Activated T-helper 2 cell treated with anti-CD3 and anti-CD28 coated beads, Interferon-gamma antibody, Interleukin-2, Interleukin-4, amounts not matched to agents 10 μg/mL and 5 μg/mL and 100 μg/mL, durations not matched to agents 14 hours and 24 hours and 36 hours (primary cell): ENCODE measurements around the gene CPSF3. TPM values are rescaled to one million over a fixed set of nuclear protein-coding genes. Genes with fewer than 3 reads are reported as not detected.
"Not testable (repeated sequence)": the region's sequence is repeated elsewhere in the genome, so short reads cannot be mapped to it uniquely, and the experiment has no call there.

Source experiments
- DNase-seq: peaks from one replicate; pipeline ENCODE4 v3.0.0; 2021; ENCODE audit warnings: low spot score
- H3K27ac Mint-ChIP-seq: one replicate; pipeline ENCODE4 v1.8.0; 2021; ENCODE audit warnings: mixed read lengths
- H3K27me3 Mint-ChIP-seq: one replicate; pipeline ENCODE4 v1.8.0; 2021; ENCODE audit warnings: low read depth, mixed read lengths
- H3K36me3 Mint-ChIP-seq: one replicate; pipeline ENCODE4 v1.8.0; 2021; ENCODE audit warnings: low read depth, mixed read lengths
- H3K4me1 Mint-ChIP-seq: one replicate; pipeline ENCODE4 v1.8.0; 2021; ENCODE audit warnings: low read depth, mixed read lengths
- H3K4me3 Mint-ChIP-seq: one replicate; pipeline ENCODE4 v1.8.0; 2021; ENCODE audit warnings: low read depth, mild to moderate bottlenecking, moderate library complexity, mixed read lengths
- H3K9me3 Mint-ChIP-seq: one replicate; pipeline ENCODE4 v1.8.0; 2021; ENCODE audit warnings: mixed read lengths
- intact Hi-C: fragments of 100-400 bp; cut with micrococcal nuclease; formaldehyde crosslinking; loops from one replicate; pipeline ENCODE4 v1.15.1; 2023
- total RNA-seq: library from RNA; stranded (reverse); gene quantifications from 2 replicates; pipeline ENCODE4 v1.2.3, GENCODE V29; 2022

CPSF3 gene
- total RNA-seq, 1 donor from 2014 or later: 69.5 TPM

GRCh38 chr2:9388950-9389911 is 34.2 kb upstream of the CPSF3 start:
- DNase-seq: no peak
- Mint-ChIP-seq H3K36me3 (no peaks in the 10 kb centered on the region), H3K4me3 (no peak overlapping the region), H3K27ac (no peak overlapping the region), H3K4me1 (no peaks in the 10 kb centered on the region), H3K27me3 (no peaks in the 10 kb centered on the region), H3K9me3 (no peaks in the 10 kb centered on the region)
- intact Hi-C loops: no loop called here

DNA sequence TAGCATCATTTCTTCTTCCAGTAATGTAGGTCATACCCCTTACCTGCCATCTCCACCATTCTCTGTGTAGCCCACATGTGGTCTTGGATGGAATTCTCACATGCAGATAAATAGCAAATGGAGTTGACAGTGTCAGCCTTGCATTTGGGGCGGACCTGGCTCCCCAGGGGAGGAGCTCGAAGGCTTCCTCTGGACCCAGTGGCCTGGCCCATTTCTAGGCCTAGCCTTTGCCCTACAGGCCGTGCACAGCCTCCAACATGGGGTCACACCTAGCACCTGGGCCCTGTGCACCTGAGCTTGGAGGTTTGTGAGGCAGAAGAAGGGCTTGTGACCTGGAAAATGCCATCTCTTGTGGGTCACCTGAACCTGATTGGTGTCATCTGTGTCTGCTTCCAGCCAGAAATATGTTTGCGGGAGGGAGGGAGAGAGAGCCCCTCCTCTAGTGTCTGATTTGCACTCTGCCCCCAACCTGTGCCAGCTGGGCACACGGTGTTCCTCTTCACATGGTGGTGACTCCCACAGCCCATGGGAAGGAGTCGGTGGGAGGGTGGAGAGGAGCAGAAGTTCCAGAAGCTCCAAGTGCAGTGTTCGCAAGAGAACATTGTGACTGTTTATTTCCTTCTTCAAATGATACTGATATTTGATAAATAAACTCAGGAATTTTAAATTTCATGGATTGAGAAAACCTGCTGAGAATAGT is 33.2 kb upstream of the CPSF3 start:
- H3K27me3 Mint-ChIP-seq: no peaks in the 10 kb centered on the region
- no peak overlapping the region for H3K4me3 Mint-ChIP-seq
- no peak for DNase-seq
- H3K9me3 Mint-ChIP-seq: no peaks in the 10 kb centered on the region
- H3K27ac Mint-ChIP-seq: no peak overlapping the region
- no peaks in the 10 kb centered on the region for H3K4me1 Mint-ChIP-seq
- intact Hi-C loops: no loop called here
- H3K36me3 Mint-ChIP-seq: no peaks in the 10 kb centered on the region

DNA sequence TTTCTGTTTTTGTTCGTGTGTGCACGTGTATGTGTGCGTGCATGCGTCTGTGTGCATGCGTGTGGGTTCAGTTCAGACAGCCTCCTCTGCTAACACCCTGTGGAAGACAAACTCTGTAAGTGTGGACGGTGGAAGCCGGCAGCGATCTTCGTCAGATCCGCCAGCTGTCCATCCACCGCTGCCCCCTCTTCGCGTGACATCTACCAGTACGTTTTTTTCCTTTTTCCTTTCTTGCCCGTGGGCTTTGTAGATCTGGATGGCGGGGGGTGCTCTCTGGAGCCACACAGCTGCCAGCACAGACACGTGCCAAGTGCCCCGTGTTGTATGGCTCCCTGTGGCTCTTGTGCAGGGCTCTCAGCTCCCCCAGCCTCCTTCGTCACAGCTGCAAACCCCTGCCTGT is 32.5 kb upstream of the CPSF3 start:
- intact Hi-C loops: no loop called here
- no peak overlapping the region for H3K4me3 Mint-ChIP-seq
- H3K36me3 Mint-ChIP-seq: no peaks in the 10 kb centered on the region
- no peaks in the 10 kb centered on the region for H3K4me1 Mint-ChIP-seq
- H3K9me3 Mint-ChIP-seq: no peaks in the 10 kb centered on the region
- no peak for DNase-seq
- no peak overlapping the region for H3K27ac Mint-ChIP-seq
- H3K27me3 Mint-ChIP-seq: no peaks in the 10 kb centered on the region

DNA sequence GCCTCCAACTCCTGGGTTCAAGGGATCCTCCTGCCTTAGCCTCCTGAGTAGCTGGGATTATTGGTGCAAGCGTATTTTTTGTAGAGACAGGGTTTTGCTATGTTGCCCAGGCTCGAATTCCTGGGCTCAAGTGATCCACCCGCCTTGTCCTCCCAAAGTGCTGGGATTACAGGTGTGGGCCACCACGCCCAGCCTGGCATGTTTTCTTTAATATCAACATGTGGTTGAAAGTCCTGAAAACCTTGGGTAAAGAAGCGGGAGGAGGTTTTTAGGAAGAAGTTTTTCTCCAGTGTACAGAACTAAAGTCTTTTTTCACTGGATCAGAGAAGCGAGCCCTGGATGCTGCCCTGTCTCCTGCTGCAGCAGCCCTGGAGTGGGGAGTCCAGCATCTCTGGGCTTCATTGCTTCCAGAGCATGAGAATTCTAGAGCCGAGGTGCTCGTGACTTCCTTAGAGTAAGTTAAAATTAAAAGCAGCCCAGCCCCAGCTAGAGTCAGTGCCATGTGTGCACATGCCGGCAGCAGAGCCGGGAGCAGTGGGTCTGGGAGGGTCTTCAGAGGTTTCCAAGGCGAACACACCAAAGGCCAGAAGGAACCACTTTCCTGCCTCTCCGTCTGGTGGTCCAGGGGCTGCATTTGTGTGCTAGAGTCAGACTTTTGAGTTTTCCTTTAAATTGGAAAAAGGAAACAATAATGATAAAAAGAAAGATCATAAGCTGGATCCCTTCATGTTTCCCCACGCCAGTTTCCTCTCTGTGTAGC is 31.3 kb upstream of the CPSF3 start:
- DNase-seq: no peak
- Mint-ChIP-seq H3K9me3 (no peaks in the 10 kb centered on the region), H3K27ac (no peak overlapping the region), H3K27me3 (no peaks in the 10 kb centered on the region), H3K36me3 (no peaks in the 10 kb centered on the region), H3K4me3 (no peak overlapping the region), H3K4me1 (no peaks in the 10 kb centered on the region)
- intact Hi-C loops: no loop called here

GRCh38 chr2:9392898-9393765 is 30.3 kb upstream of the CPSF3 start:
- H3K36me3 Mint-ChIP-seq: no peaks in the 10 kb centered on the region
- no peaks in the 10 kb centered on the region for H3K27me3 Mint-ChIP-seq
- intact Hi-C loops: no loop called here
- H3K4me3 Mint-ChIP-seq: no peak overlapping the region
- no peaks in the 10 kb centered on the region for H3K9me3 Mint-ChIP-seq
- H3K27ac Mint-ChIP-seq: no peak overlapping the region
- DNase-seq: no peak
- no peaks in the 10 kb centered on the region for H3K4me1 Mint-ChIP-seq

GRCh38 chr2:9394816-9395215 is 28.6 kb upstream of the CPSF3 start:
- Mint-ChIP-seq H3K9me3 (no peaks in the 10 kb centered on the region), H3K4me1 (no peaks in the 10 kb centered on the region), H3K27ac (no peak overlapping the region), H3K4me3 (no peak overlapping the region), H3K36me3 (no peaks in the 10 kb centered on the region), H3K27me3 (no peaks in the 10 kb centered on the region)
- intact Hi-C loops: no loop called here
- no peak for DNase-seq

- no peaks in the 10 kb centered on the region for H3K4me1 Mint-ChIP-seq
- no peaks in the 10 kb centered on the region for H3K27me3 Mint-ChIP-seq
- no peak for DNase-seq
- H3K9me3 Mint-ChIP-seq: no peaks in the 10 kb centered on the region
- no peak overlapping the region for H3K4me3 Mint-ChIP-seq
- intact Hi-C loops: no loop called here
- no peak overlapping the region for H3K27ac Mint-ChIP-seq
- H3K36me3 Mint-ChIP-seq: no peaks in the 10 kb centered on the region
These were observed 26.3 kb upstream of the CPSF3 start for GRCh38 chr2:9397201-9397600.

- H3K4me3 Mint-ChIP-seq, H3K36me3 Mint-ChIP-seq, intact Hi-C loops, DNase-seq, H3K27me3 Mint-ChIP-seq, H3K27ac Mint-ChIP-seq, H3K4me1 Mint-ChIP-seq, H3K9me3 Mint-ChIP-seq: not testable (repeated sequence)
These were observed 25.2 kb upstream of the CPSF3 start for GRCh38 chr2:9398251-9398650.

DNA sequence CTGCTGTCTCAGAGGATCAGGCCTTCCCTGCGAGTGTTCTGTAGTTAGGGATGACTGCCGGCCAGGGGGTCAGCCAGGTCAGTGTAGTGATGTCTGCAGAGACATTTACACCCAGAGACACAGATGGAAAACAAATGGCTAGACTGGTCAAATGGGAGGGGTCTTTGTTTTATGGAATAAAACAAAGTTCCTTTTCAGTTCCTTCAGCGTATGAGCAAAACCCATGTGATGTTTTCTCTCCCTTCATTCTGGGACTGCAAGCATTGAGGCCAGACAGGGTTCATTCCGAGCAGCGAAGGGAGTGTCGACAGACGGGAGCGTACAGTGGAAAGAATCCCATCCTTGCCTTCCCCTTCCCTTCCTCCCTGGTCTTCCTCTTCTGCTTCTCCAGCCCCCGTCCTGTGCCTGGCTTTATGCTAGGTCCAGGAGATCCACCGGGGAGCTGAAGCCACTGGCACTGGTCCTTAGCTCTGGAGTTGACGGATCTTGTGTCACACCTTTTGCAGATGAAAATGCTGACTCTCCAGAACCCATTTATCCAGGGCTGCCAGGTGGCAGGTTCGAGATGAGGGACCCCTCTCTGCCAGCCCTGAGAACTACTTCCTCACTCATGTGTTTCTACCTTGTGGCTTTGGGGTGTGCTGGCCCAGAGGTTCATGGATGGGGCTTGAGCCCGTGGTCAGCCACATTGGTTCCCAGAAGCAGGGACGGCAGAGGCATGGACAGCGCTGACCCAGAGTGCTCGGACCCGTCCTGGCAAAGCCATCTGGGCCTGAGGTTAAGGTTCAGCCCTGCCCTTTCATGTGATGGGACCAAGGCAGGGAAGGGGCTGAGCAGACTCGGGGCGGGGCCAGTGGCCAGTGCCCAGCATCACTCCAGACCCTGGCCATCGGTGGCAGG is 24.3 kb upstream of the CPSF3 start:
- Mint-ChIP-seq H3K27me3 (no peaks in the 10 kb centered on the region), H3K4me1 (no peaks in the 10 kb centered on the region), H3K9me3 (no peaks in the 10 kb centered on the region), H3K4me3 (no peak overlapping the region), H3K36me3 (no peaks in the 10 kb centered on the region), H3K27ac (no peak overlapping the region)
- DNase-seq: no peak
- intact Hi-C loops: no loop called here

DNA sequence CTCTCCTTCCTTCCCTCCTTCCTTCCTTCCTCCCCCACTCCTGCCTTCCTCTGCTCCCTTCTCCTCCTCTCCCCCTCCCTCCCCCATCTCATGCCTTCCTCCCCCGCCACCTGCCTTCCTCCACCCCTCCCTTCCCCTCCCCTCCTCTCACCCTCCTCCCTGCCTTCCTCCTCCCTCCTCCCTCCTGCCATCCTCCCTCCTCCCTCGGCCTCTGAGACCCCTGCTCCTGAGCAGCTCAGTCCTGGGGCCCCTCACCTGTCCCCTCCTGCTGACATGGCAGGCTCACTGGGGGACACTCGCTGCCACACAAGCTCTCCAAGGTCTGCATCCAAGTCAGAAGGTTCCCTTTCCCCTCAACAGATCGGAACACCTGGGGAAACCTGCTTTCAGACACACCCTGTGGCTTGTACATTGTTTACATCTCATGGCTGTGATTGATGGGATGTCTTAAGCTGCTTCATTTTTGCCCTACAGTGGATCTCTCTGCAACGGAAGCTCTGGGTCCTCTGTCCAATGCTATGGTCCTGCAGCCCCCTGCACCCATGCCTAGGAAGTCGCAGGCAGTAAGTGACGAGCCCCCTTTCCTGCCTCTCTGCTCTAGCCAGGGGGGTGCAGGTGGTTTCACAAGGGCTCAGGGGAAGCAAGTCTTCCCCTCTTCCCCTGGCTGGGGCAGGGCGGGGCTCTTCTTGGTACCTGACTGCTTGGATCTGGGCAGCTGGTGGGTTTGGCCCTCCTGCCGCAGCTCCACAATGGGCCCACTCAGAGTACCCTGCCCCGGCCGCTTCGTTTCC is 23.0 kb upstream of the CPSF3 start:
- Mint-ChIP-seq H3K4me1 (no peaks in the 10 kb centered on the region), H3K27me3 (no peaks in the 10 kb centered on the region), H3K27ac (no peak overlapping the region), H3K9me3 (no peaks in the 10 kb centered on the region), H3K36me3 (no peaks in the 10 kb centered on the region), H3K4me3 (no peak overlapping the region)
- DNase-seq: no peak
- intact Hi-C loops: no loop called here

DNA sequence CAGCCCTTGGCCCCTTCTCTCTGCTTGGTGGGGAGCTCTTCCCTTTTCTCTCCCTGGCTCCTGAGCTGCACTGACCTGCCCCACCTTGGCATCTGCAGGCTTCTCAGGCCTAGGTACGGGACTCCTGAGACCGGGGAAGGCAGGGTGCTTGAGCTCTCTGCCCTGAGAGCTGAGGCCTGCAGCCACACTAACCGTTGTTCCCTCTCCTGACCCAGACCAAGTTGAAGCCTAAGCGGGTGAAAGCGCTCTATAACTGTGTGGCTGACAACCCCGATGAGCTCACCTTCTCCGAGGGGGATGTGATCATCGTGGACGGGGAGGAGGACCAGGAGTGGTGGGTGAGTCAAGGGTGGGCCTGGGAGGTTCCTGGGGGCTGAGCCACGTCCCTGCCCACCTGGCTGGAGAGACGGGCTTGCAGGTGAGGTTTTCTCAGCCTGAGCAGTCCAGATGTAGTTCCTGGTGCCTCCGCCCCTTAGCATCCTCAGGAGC is 22.4 kb upstream of the CPSF3 start:
- Mint-ChIP-seq H3K27me3 (no peaks in the 10 kb centered on the region), H3K4me3 (no peak overlapping the region), H3K27ac (no peak overlapping the region), H3K36me3 (no peaks in the 10 kb centered on the region), H3K9me3 (no peaks in the 10 kb centered on the region), H3K4me1 (no peaks in the 10 kb centered on the region)
- intact Hi-C loops: no loop called here
- no peak for DNase-seq
